Measurements from ENCODE around the gene CCDC33.

The CCDC33 gene

DNA sequence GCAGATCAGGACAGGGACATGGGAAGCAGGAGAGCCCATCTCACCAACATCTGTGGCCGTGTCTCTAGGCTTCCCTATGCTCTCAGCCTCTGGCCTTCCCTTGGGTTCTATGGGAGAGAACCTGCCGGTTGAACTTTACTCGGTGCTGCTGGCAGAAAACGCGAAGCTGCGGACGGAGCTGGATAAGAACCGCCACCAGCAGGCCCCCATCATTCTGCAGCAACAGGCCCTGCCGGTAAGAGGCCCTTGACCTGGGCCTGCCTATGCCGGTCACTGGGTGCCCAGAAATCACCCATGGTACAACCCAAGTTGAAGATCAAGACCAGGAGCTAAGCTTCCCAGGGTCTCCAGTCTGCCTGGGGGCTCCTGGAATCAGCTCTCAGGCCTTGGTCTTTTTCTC, 96.5 kb downstream of the CCDC33 start:
- in situ Hi-C loops (cut with MboI; ENCODE audit: low sequenced_read_pairs): loop anchor here (25.0 kb wide), 1 partner anchor 370 kb away; no protein-coding TSS in a partner anchor

DNA sequence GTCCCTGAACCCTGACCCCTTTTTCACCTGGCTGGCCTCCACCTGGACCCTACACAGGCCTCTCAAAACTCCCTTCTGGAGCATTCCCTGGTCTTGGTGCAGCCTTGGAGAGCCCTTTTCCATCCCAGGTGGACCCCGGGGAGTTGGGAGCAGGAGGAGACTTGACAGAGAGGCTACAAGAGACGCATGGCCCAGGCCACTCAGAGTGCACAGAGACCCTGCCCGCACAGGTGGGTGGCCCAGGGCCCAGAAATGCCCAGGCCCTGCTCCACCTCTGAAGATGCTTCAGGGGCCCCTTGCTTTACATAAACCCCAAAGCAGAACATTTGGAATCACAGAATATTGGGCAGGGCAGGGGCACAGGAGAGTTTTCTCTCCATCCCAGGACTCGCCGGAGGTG, 97.0 kb downstream of the CCDC33 start:
- in situ Hi-C loops (cut with MboI; ENCODE audit: low sequenced_read_pairs): loop anchor here (25.0 kb wide), 1 partner anchor 371 kb away; no protein-coding TSS in a partner anchor

DNA sequence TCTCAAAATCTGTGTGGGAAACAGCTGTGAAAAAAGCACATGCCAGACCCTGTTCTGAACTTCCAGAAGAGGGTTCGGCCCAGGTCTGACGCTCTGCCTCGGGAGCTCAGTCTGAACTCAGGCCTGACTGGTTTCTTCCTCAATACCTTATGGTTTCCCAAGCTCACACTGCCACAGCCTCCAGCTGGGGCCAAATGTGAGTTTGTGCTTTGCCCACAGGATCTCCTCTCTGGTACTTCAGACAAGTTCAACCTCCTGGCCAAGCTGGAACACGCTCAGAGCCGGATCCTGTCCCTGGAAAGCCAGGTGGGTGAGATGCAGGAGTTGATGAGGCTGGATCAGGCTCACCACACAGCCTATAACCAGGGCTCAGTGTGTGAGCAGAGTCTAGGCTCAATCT, 97.5 kb downstream of the CCDC33 start:
- in situ Hi-C loops (cut with MboI; ENCODE audit: low sequenced_read_pairs): loop anchor here (25.0 kb wide), 1 partner anchor 371 kb away; no protein-coding TSS in a partner anchor

GRCh38 chr15:74334127-74334526, 98.0 kb downstream of the CCDC33 start:
- in situ Hi-C loops (cut with MboI; ENCODE audit: low sequenced_read_pairs): loop anchor here (25.0 kb wide), 1 partner anchor 372 kb away; no protein-coding TSS in a partner anchor

- in situ Hi-C loops (cut with MboI; ENCODE audit: low sequenced_read_pairs): loop anchor here (25.0 kb wide), 1 partner anchor 373 kb away; no protein-coding TSS in a partner anchor
Observed at GRCh38 chr15:74335396-74335795, 99.3 kb downstream of the CCDC33 start.

DNA sequence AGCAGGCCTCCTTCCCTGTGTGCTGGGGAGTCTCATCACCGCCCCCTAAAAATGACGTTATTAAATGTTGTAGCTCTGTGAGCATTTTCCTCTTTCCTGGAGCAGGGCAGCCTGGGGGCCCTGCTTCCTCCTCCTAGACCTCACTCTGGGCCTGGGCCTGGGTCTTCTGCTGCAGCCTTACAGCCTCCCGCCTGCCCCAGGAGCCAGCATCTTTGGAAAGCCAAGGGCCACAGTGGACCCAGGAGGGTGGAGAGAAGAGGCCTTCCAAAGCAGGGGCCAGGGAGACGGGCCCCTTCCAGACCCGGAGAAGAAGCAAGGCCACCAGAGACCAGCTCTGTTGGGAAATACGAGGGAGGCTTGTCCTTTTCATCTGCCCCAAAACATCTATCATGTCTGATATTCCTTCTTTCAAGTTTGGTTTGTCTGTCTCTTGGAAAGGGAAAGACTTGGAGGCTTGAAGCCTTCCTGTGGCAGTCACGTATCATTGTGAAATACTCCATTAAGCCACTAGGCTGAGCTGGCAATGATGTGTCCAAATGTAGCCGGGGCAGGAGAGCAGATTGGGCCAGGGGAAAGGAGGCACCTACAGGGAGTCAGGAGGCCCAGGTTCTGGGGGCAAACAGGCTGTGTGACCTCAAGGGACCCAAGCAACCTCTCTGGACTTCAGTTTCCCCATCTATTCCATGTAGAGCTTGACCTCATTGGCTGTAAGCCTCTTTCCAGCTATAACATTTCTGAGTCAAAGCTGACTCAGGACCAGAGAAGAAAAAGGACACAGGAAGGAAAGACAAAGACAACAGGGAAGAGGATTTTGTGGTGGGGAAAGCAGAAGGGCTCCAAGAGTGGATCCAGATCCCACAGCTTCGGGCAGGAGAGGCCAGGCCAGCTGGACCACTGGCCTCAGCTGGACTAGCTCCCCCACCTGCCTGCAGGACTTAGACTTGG, 100.2 kb downstream of the CCDC33 start:
- in situ Hi-C loops (cut with MboI; ENCODE audit: low sequenced_read_pairs): loop anchor here (25.0 kb wide), 1 partner anchor 374 kb away; no protein-coding TSS in a partner anchor

DNA sequence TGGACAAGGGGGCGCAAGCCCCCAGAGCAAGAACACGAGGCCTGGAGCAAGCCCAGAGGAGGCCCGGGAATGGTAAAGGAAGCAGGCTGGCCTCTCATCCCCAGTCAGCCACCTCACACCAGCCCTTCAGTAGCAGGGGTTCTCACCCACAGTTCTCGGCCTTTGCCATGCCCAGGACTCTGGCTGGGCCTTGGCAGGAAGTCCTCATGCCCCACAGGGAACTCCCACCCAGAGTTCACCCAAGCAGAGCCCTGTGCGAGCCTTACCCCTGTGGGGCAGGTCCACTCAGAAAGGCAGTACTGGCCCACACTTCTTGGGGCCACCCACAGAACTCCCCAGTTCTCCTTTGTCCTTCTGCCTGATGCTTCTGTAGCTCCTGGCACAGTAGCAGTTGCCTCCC, 101.0 kb downstream of the CCDC33 start:
- in situ Hi-C loops (cut with MboI; ENCODE audit: low sequenced_read_pairs): loop anchor here (25.0 kb wide), 1 partner anchor 375 kb away; no protein-coding TSS in a partner anchor

GRCh38 chr15:74337607-74338211, 101.6 kb downstream of the CCDC33 start:
- in situ Hi-C loops (cut with MboI; ENCODE audit: low sequenced_read_pairs): loop anchor here (25.0 kb wide), 1 partner anchor 375 kb away; no protein-coding TSS in a partner anchor

GRCh38 chr15:74338676-74339075, 102.5 kb downstream of the CCDC33 start:
- in situ Hi-C loops (cut with MboI; ENCODE audit: low sequenced_read_pairs): loop anchor here (25.0 kb wide), 1 partner anchor 376 kb away; no protein-coding TSS in a partner anchor

DNA sequence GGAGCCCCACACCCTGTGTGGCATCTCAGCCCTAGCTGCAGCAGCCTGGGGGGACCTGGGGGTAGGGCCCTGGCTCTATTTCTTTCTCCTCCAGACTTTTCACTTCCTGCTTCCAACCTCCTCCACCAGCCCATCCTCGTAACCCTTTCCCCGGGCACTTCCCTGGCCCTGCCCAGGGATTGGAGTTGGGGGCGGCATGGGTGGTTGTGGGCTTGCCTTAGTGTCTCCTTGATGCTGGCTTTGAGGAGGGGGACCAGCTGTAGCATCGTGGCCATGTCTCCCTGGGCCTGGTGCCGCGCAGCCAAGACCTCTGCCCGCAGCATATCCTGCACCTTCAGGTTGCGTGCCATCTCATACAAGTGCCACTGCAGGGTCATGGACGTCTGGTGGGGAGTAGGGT, 103.2 kb downstream of the CCDC33 start:
- in situ Hi-C loops (cut with MboI; ENCODE audit: low sequenced_read_pairs): loop anchor here (25.0 kb wide), 1 partner anchor 377 kb away; no protein-coding TSS in a partner anchor

- in situ Hi-C loops (cut with MboI; ENCODE audit: low sequenced_read_pairs): loop anchor here (25.0 kb wide), 1 partner anchor 378 kb away; no protein-coding TSS in a partner anchor
Observed at GRCh38 chr15:74340150-74340549, 104.0 kb downstream of the CCDC33 start.

- in situ Hi-C loops (cut with MboI; ENCODE audit: low sequenced_read_pairs): loop anchor here (25.0 kb wide), 1 partner anchor 381 kb away; no protein-coding TSS in a partner anchor
Observed at GRCh38 chr15:74343127-74343796, 107.1 kb downstream of the CCDC33 start.

- in situ Hi-C loops (cut with MboI; ENCODE audit: low sequenced_read_pairs): loop anchor here (25.0 kb wide), 1 partner anchor 381 kb away; no protein-coding TSS in a partner anchor
Observed at GRCh38 chr15:74343797-74344127, 107.6 kb downstream of the CCDC33 start.

DNA sequence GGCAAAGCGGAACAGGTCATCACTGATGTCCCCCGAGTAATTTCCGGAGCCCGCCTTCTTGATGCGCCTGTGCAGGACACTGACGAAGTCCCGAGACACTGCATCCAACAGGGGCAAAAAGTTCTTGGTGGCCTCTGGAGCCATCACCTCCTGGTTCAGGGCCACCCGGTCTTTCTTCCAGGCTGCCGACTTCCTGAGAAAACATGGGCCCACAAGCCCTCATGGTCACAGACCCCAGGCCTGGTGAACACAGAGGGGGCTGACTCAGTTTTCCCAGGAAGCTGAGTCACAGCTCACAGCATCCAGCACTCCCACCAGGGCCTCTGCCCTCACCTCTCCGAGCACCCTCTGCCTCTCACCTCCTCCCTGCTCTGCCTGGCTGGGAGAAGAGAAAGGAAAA, 108.9 kb downstream of the CCDC33 start:
- in situ Hi-C loops (cut with MboI; ENCODE audit: low sequenced_read_pairs): loop anchor here (25.0 kb wide), 1 partner anchor 383 kb away; no protein-coding TSS in a partner anchor

DNA sequence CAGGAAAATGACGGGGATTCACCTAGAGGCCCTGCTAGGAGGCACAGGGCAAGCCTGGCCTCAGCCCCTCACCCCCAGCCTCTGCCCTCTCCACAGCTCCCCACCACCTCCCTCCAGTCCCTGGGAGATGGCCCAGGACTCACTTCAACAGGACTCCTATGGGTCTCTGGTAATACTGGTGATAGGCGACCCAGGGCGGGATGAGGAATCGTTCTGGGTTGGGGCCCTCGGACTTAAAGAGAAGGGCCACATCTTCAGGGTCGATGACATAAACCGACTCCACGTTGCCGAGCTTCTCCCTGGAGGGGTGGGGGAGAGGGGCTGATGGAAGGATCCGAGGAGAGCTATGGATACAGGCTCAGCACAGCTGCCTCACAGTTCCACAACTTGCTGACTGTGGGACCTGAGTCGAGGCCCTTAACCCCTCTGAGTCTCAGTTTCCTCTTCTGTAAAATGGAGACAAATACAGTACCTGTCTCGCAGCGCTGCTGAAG, 111.7 kb downstream of the CCDC33 start:
- in situ Hi-C loops (cut with MboI; ENCODE audit: low sequenced_read_pairs): loop anchor here (25.0 kb wide), 1 partner anchor 386 kb away; no protein-coding TSS in a partner anchor

DNA sequence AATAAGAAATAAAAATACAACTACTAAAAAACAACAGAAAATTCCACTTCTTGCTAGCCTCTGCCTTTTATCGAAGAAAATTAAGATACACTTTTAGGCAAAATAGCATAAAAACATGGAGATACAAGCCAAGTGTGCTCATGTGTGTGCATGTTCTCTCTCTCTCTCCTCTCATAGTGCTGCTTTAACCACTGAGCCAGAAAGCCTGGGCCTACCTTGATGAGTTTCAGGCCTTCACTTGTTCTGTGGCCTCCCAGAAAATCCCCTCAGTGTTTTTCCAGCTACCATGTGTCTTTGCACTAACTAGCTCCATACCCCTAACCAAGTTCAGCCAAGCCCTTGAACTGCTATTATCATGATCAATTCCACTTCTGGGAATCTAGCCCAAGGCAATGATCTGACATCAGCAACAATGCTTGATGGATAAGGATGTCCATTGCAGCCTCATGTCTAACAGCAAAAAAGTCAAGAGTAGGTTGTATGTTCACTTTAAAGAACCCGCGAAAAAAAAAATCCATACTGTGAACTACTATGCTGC, 113.2 kb downstream of the CCDC33 start:
- in situ Hi-C loops (cut with MboI; ENCODE audit: low sequenced_read_pairs): loop anchor here (25.0 kb wide), 1 partner anchor 387 kb away; no protein-coding TSS in a partner anchor

- in situ Hi-C loops (cut with MboI; ENCODE audit: low sequenced_read_pairs): no loop called here
Observed at GRCh38 chr15:74350295-74351275, 114.5 kb downstream of the CCDC33 start.

DNA sequence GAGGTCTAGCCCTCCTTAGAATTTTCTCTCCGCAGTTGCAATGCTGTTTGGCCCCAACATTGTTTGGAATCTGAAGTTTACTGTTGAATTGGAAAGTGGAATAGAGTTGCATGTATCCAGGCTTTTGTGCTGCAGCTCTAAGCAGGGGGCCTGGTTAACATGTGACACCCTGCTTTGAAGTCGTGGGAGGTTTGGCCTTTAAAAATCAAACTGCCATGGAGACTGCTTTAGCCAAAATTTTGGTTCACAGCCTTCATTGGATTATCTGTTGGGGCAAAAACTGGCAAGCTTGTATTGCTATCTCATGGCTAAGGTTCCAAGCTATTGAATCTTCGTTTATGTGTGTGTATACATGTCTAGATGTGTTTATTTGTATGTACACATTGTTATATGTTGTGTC, 115.5 kb downstream of the CCDC33 start:
- in situ Hi-C loops (cut with MboI; ENCODE audit: low sequenced_read_pairs): no loop called here

DNA sequence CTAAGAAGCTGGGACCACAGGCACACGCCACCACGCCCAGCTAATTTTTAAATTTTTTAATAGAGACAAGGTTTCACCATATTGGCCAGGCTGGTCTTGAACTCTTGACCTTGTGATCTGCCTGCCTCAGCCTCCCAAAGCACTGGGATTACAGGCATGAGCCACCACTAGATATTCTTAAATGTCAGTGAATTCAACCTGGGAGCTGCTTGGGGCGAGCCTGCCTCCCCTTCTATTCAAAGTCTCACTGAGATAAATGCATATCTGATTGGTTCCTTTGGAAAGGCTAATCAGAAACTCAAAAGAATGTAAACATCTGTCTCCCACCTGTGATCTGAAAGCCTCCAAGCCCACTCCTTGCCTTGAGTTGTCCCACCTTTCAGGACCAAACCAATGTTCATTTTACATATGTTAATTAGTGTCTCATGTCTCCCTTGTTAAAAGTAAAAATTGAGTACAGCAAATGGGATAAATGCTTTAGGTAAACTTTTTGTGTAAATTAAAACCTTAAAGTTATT, 116.3 kb downstream of the CCDC33 start:
- in situ Hi-C loops (cut with MboI; ENCODE audit: low sequenced_read_pairs): no loop called here
